Neural cell (in vitro differentiated cells): ENCODE results near the gene COL15A1.

Source experiments
- CTCF ChIP-seq: fragments of 450-650 bp; IDR thresholded peaks from 2 replicates; pipeline ENCODE4 v1.5.1; 2014; ENCODE audit warnings: antibody characterized with exemption, mild to moderate bottlenecking, moderate library complexity; ENCODE audit not compliant: poor library complexity, severe bottlenecking
- EP300 ChIP-seq: fragments of 450-650 bp; conservative IDR thresholded peaks from 2 replicates; pipeline ENCODE4 v1.6.1; 2014; ENCODE audit warnings: antibody characterized with exemption, mild to moderate bottlenecking, moderate library complexity; ENCODE audit not compliant: poor library complexity, severe bottlenecking
- POLR2AphosphoS5 ChIP-seq: IDR thresholded peaks from 2 replicates; pipeline ENCODE4 v1.6.1; 2012
- RAD21 ChIP-seq: fragments of 450-650 bp; conservative IDR thresholded peaks from 2 replicates; pipeline ENCODE4 v1.6.1; 2014; ENCODE audit warnings: antibody characterized with exemption, mild to moderate bottlenecking, moderate library complexity
- REST ChIP-seq: IDR thresholded peaks from 2 replicates; pipeline ENCODE4 v1.6.1; 2012; ENCODE audit warnings: borderline replicate concordance
- SMC3 ChIP-seq: fragments of 450-650 bp; conservative IDR thresholded peaks from 2 replicates; pipeline ENCODE4 v1.6.1; 2014; ENCODE audit warnings: antibody characterized with exemption, mild to moderate bottlenecking, moderate library complexity; ENCODE audit not compliant: poor library complexity
- TAF1 ChIP-seq: IDR thresholded peaks from 2 replicates; pipeline ENCODE4 v1.6.1; 2012; ENCODE audit warnings: low read depth

- TF ChIP-seq RAD21 (peak; percentile 47), CTCF (peak; percentile 48), REST (no peak), POLR2AphosphoS5 (peak; percentile 87), EP300 (peak; percentile 42), TAF1 (no peak), SMC3 (peak; percentile 53)
These were observed 160.9 kb downstream of the COL15A1 start, which contains the start of gene TGFBR1 for GRCh38 chr9:99104459-99105151.
